Measurements from ENCODE around the gene RAB10.
"Not testable (repeated sequence)": the region's sequence is repeated elsewhere in the genome, so short reads cannot be mapped to it uniquely, and the experiment has no call there.

RAB10 gene

DNA sequence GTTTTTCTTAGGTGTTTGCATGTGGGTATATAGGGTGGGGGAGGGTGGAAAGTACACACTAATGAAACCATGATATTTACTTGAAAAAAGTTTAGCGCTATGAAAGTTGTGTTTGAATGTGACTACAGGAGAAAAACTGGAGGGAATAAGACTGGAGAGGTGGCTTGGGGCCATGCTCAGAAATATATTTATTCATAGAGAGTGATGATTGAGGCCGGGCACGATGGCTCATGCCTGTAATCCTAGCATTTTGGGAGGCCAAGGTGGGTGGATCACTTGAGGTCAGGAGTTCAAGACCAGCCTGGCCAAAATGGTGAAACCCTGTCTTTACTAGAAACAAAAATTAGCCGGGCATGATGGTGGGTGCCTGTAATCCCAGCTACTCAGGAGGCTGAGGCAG, 55.0 kb downstream of the RAB10 start:
- not testable (repeated sequence) for DNase-seq

DNA sequence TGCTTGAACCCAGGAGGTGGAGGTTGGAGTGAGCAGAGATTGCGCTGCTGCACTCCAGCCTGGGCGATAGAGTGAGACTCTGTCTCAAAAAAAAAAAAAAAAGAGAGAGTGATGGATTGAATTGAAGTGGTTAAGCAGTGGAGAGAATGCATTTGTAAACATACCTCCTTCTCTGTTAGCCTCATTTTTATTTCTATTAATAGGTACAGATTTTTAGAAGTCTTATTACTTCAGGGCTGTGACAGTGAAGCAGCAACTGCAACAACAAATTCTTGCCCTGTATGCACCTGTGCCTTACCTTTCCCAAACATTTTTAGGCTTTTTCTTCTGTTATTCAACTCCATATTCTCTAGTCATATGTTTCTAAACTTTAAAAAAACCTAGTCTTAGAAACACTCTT, 55.5 kb downstream of the RAB10 start:
- DNase-seq = no peak

- no peak for DNase-seq
Measured at GRCh38 chr2:26095758-26096157, 61.9 kb downstream of the RAB10 start.

GRCh38 chr2:26099933-26100332, 66.0 kb downstream of the RAB10 start:
- DNase-seq = no peak

DNA sequence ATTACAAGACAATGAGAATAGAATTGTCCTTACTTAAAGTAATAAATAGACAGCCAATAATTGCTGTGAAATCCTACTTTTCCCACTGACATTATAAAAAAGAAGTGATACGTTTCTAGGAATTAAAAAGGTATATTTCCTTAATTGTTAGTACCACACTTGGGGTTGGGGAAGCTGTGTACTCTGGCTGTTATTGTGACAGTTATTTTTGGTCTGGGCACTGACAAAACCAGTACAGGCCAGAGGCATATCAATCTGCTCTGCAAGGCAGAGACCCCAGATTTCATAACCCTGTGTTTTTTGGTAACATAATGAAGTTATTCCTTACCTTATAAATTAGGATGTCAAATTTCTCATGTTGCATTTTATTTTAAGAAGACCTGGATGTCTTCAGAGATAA, 66.5 kb downstream of the RAB10 start:
- no peak for DNase-seq

DNA sequence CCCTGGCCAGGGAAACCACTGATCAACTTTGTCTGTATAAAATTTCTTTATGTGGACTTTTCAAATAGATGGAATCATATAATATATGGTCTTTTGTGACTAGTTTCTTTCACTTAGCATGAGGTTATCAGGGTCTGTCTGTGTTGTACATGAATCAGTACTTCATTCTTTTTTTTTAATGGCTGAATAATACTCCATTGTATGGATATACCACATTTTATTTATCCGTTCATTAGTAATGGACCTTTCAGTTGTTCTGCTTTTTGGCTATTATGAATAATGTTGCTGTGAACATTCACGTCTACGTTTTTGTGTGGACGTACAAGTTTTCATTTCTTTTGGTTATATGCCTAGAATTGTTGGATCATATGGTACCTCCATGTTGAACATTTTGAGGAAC, 69.9 kb downstream of the RAB10 start:
- no peak for DNase-seq

DNA sequence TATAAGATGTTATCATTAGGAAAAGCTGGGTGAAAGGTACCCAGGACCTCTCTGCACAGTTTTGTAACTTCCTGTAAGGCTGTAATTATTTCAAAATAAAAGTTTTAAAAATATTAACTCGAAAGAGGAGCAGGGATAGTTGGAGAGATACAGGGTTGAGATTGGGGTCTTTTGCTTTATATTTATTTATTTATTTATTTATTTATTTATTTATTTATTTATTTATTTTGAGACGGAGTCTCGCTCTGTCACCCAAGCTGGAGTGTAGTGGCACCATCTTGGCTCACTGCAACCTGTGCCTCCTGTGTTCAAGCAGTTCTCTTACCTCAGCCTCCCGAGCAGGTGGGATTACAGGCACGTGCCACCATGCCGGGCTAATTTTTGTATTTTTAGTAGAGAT, 74.8 kb downstream of the RAB10 start:
- not testable (repeated sequence) for DNase-seq

DNA sequence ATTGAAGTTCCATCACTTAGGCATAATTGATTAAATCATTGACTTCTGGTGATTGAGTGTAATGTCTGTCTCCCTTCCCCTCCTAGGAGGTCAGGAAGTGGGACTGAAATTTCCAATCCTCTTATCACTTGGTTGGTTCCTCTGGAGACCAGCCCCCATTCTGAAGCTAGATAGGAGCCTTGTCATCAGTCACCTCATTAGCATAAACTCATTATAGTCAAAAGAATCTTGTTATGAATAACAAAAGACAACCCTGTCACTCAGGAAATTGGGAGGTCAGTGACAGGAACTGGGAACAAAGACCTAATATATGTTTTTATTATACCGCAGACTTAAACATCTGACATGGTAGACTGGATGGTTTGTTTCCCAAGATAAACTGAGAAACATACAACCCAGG, 78.3 kb downstream of the RAB10 start:
- no peak for DNase-seq

GRCh38 chr2:26114151-26114550, 80.3 kb downstream of the RAB10 start:
- DNase-seq = no peak

- DNase-seq = no peak
Measured at GRCh38 chr2:26118682-26119081, 84.8 kb downstream of the RAB10 start.

DNA sequence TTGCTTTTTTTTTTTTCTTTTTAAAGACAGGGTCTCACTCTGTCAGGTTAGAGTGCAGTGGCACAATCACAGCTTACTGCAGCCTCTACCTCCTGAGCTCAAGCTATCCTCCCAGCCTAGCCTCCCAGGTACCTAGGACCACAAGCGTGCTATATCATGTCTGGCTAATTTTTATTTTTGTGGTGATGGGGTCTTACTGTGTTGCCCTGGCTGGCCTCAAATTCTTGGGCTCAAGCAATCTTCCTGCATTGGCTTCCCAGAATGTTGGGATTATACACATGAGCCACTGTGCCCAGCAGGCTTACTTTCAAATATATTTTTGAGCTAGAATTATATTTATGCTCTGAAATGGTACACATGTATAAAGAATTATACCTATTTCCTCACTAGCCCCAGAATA, 85.6 kb downstream of the RAB10 start:
- DNase-seq = no peak

DNA sequence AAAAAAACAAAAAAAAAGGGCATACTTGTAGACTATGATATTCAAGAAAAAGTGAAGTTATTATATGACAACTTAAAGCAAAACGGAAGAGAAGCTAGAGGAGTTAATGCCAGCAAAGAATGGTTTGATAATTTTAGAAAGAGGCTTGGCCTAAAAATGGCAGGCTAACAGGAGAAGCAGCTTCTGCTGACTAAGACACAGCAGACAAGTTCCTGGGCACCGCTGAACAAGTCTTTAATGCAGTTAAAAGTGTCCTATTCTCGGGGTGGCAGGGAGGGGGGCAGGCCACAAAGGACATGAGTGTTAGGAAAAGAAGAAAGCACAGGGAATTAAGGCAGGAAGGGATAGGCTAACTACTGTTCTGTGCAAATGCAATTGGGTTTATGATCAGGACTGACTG, 88.7 kb downstream of the RAB10 start:
- peak in 1 of 51 donors; percentile 18 for DNase-seq

GRCh38 chr2:26123426-26123825, 89.5 kb downstream of the RAB10 start:
- no peak for DNase-seq

GRCh38 chr2:26126074-26126473, 92.2 kb downstream of the RAB10 start:
- no peak for DNase-seq

GRCh38 chr2:26128176-26128575, 94.3 kb downstream of the RAB10 start:
- DNase-seq = no peak

DNA sequence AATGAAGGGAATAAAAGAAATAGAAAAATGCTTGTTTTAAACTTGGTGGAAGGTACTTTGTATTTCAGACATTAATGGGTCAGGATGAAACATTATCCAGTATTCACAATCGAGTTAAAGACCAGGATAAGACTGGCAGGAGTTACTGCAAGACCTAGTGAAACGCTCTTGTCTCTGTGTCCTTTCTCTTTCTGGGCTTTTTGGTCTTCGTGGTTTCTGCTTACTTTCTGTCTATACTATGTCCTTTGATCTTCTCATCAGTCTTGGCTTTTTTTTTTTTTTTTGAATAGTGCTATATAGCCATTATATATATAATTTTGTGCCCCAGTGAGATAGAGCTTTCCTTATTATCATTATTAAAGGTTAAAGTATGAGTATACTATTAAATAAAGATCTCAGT, 96.9 kb downstream of the RAB10 start:
- no peak for DNase-seq

- DNase-seq = peak in 2 of 51 donors; percentile 39 to 51
Measured at GRCh38 chr2:26136451-26136850, 102.6 kb downstream of the RAB10 start.

GRCh38 chr2:26139269-26140183, 105.6 kb downstream of the RAB10 start:
- no peak for DNase-seq

GRCh38 chr2:26141145-26141769, 107.4 kb downstream of the RAB10 start:
- DNase-seq = no peak

- DNase-seq = no peak
Measured at GRCh38 chr2:26144031-26144430, 110.1 kb downstream of the RAB10 start.

GRCh38 chr2:26144953-26145680, 111.2 kb downstream of the RAB10 start:
- peak in 36 of 51 donors; percentile 7 to 79 (median 43) for DNase-seq

DNA sequence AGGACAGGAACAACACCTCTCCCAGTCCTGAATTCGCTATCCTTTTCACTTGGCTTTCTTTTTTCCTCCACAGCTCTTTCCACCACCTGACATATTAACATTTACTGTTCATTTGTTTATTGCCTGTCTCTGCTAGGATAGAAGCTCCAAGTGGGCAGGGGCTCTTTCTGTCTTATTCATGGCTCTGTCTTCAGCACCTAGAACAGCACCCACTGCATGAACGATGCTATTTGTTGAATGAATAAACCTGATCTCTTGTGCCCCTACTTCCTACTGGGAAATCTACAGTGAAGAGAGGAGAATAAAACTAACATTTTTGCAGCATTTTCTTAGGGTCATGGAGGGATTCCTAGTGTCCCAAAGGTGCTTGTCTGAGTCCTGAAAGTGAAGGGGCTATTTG, 114.6 kb downstream of the RAB10 start:
- DNase-seq = no peak
